WTC11 (cell line): ENCODE data around the gene SLC36A1. TPM values are rescaled to one million over a fixed set of nuclear protein-coding genes. Genes with fewer than 3 reads are reported as not detected.
"Not testable (repeated sequence)": the region's sequence is repeated elsewhere in the genome, so short reads cannot be mapped to it uniquely, and the experiment has no call there.

ENCODE experiments used
- ATAC-seq: fragments of 200-7000 bp; cut with Tn5 transposase; 2 replicates; pipeline ENCODE4 v1.10.0; 2021; ENCODE audit warnings: mild to moderate bottlenecking, moderate library complexity
- CTCF ChIA-PET: fragments of 300-600 bp; sonication (Branson Sonifier 250); formaldehyde crosslinking; loops from one replicate; lab custom pipeline; 2021; ENCODE audit warnings: antibody characterized with exemption; lab: Charles Lee
- POLR2A ChIA-PET: fragments of 350-600 bp; sonication (Branson Sonifier 250); formaldehyde crosslinking; loops from one replicate; lab custom pipeline; 2021; ENCODE audit warnings: antibody characterized with exemption; lab: Charles Lee
- DNase-seq: peaks from one replicate; pipeline ENCODE4 v3.0.0; 2021; ENCODE audit warnings: low spot score
- H3K27ac Mint-ChIP-seq: 2 replicates; pipeline ENCODE4 v1.8.0; 2021; ENCODE audit warnings: mixed read lengths
- H3K27me3 Mint-ChIP-seq: 2 replicates; pipeline ENCODE4 v1.8.0; 2021; ENCODE audit warnings: low read depth, mild to moderate bottlenecking, moderate library complexity, mixed read lengths
- H3K36me3 Mint-ChIP-seq: 2 replicates; pipeline ENCODE4 v1.8.0; 2021; ENCODE audit warnings: mixed read lengths
- H3K4me1 Mint-ChIP-seq: 2 replicates; pipeline ENCODE4 v1.8.0; 2022; ENCODE audit warnings: mixed read lengths
- H3K4me3 Mint-ChIP-seq: 2 replicates; pipeline ENCODE4 v1.8.0; 2021; ENCODE audit warnings: mild to moderate bottlenecking, moderate library complexity, mixed read lengths
- H3K9me3 Mint-ChIP-seq: 2 replicates; pipeline ENCODE4 v1.8.0; 2021; ENCODE audit warnings: mixed read lengths
- ATF1 ChIP-seq: sonication (generic); formaldehyde crosslinking; IDR thresholded peaks from 2 replicates; pipeline ENCODE4 v1.8.1; 2023; ENCODE audit warnings: mild to moderate bottlenecking, moderate library complexity, missing genetic modification reagents
- ELF4 ChIP-seq: sonication (generic); formaldehyde crosslinking; IDR thresholded peaks from 2 replicates; pipeline ENCODE4 v1.8.1; 2022; ENCODE audit warnings: low read depth, mild to moderate bottlenecking, moderate library complexity, missing genetic modification reagents
- FOXK1 ChIP-seq: sonication (generic); formaldehyde crosslinking; IDR thresholded peaks from 2 replicates; pipeline ENCODE4 v1.8.0; 2022; ENCODE audit warnings: mild to moderate bottlenecking, moderate library complexity, missing genetic modification reagents
- MYBL2 ChIP-seq: sonication (generic); formaldehyde crosslinking; IDR thresholded peaks from 2 replicates; pipeline ENCODE4 v1.8.1; 2023; ENCODE audit warnings: mild to moderate bottlenecking, moderate library complexity, missing genetic modification reagents
- NR3C1 ChIP-seq: sonication (generic); formaldehyde crosslinking; conservative IDR thresholded peaks from 2 replicates; pipeline ENCODE4 v1.8.1; 2023; ENCODE audit warnings: low read depth, mild to moderate bottlenecking, missing genetic modification reagents
- TEAD1 ChIP-seq: sonication (generic); formaldehyde crosslinking; IDR thresholded peaks from 2 replicates; pipeline ENCODE4 v1.8.0; 2022; ENCODE audit warnings: mild to moderate bottlenecking, missing genetic modification reagents
- total RNA-seq: library from RNA; stranded (reverse); gene quantifications from 3 replicates; pipeline ENCODE4 v1.2.3, GENCODE V29; 2021
- TF ChIP-seq, protein P1 (sequence below): sonication (generic); formaldehyde crosslinking; IDR thresholded peaks from 2 replicates; pipeline ENCODE4 v1.8.0; 2023; ENCODE audit warnings: mild to moderate bottlenecking, missing genetic modification reagents
- TF ChIP-seq, protein P2 (sequence below): sonication (generic); formaldehyde crosslinking; IDR thresholded peaks from 2 replicates; pipeline ENCODE4 v1.8.0; 2022; ENCODE audit warnings: mild to moderate bottlenecking, missing genetic modification reagents
- TF ChIP-seq, protein P3 (sequence below): fragments of 250-450 bp; sonication (Bioruptor Pico); IDR thresholded peaks from 2 replicates; pipeline ENCODE4 v1.9.0; 2021; ENCODE audit warnings: mild to moderate bottlenecking
- TF ChIP-seq, protein P4 (sequence below): fragments of 250-450 bp; sonication (Bioruptor Pico); conservative IDR thresholded peaks from 2 replicates; pipeline ENCODE4 v1.9.0; 2021; ENCODE audit warnings: mild to moderate bottlenecking
- TF ChIP-seq, protein P5 (sequence below): sonication (generic); formaldehyde crosslinking; IDR thresholded peaks from 2 replicates; pipeline ENCODE4 v1.8.1; 2022; ENCODE audit warnings: missing genetic modification reagents, borderline replicate concordance
- TF ChIP-seq, protein P6 (sequence below): sonication (generic); formaldehyde crosslinking; IDR thresholded peaks from 2 replicates; pipeline ENCODE4 v1.8.0; 2022; ENCODE audit warnings: mild to moderate bottlenecking, missing genetic modification reagents

Gene SLC36A1
- total RNA-seq, 1 experiment from 2014 or later: 12.2 TPM

DNA sequence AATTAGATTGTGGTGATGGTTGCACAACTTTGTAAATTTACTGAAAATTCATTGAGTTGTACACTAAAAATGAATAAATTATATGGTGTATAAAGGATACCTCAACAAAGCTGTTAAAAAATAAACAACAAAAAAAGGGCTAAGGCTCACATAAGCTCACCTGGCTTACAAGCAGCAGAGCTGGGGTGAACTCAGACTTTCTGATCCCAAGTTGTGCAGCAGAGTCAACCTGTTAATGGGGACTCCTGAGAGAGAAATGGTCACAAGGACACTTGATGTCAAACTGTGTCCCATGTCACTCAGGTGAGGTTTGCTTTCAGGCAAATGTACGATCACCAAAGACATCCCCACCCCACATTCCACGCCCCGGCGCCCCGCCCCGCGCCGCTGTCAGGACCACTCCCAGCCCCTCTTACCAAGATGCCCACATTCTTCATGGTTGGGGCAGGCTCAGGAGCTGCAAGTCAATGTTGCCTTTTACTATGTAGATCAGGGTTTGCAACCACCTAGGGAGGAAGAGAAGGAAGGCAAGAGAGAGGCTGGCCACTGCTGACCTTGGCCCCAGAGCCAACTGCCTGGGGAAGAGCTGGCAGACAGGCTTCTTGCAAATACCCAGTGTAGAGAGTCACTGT, 22.4 kb upstream of the SLC36A1 start:
- DNase-seq: peak; percentile 75
- no peak overlapping the region; the same call in 1 of the 2 replicates for H3K27ac Mint-ChIP-seq
- CTCF ChIA-PET: interaction anchor here (0.9 to 1.4 kb wide), 9 partner anchors 21 to 260 kb away, joined by 3 to 10 read pairs (median 4); partner anchors contain the start of gene SLC36A1

DNA sequence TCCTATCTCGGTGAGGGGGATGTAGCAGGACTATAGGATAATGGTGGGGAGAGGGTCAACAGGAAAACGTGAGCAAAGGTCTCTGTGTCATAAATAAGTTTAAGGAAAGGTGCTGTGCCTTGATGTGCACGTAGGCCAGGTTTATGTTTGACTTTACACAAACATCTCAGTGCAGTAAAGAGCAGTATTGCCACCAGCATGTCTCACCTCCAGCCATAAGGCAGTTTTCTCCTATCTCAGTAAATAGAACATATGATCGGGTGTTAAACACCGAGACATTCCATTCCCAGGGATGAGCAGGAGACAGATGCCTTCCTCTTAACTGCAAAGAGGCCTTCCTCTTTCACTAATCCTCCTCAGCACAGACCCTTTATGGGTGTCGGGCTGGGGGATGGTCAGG, 21.1 kb upstream of the SLC36A1 start:
- POLR2A ChIA-PET, H3K9me3 Mint-ChIP-seq, DNase-seq, H3K4me3 Mint-ChIP-seq, H3K36me3 Mint-ChIP-seq, ATAC-seq, CTCF ChIA-PET, H3K27me3 Mint-ChIP-seq, H3K27ac Mint-ChIP-seq: not testable (repeated sequence)
- peaks cover 23% of the 10 kb centered on the region for H3K4me1 Mint-ChIP-seq

More for the DNA sequence above, 22.4 kb upstream of the SLC36A1 start:
- Mint-ChIP-seq H3K27me3 (no peaks in the 10 kb centered on the region; the same call in 1 of the 2 replicates), H3K9me3 (peaks cover 9% of the 10 kb centered on the region), H3K36me3 (no peaks in the 10 kb centered on the region), H3K4me1 (peaks cover 23% of the 10 kb centered on the region), H3K4me3 (no peak overlapping the region)
- ATAC-seq: peak; percentile 99
- no peak for TF ChIP-seq MYBL2 (CRISPR knock-in tag)
- TF ChIP-seq NR3C1 (CRISPR knock-in tag): no peak
- TF ChIP-seq, protein P1, sequence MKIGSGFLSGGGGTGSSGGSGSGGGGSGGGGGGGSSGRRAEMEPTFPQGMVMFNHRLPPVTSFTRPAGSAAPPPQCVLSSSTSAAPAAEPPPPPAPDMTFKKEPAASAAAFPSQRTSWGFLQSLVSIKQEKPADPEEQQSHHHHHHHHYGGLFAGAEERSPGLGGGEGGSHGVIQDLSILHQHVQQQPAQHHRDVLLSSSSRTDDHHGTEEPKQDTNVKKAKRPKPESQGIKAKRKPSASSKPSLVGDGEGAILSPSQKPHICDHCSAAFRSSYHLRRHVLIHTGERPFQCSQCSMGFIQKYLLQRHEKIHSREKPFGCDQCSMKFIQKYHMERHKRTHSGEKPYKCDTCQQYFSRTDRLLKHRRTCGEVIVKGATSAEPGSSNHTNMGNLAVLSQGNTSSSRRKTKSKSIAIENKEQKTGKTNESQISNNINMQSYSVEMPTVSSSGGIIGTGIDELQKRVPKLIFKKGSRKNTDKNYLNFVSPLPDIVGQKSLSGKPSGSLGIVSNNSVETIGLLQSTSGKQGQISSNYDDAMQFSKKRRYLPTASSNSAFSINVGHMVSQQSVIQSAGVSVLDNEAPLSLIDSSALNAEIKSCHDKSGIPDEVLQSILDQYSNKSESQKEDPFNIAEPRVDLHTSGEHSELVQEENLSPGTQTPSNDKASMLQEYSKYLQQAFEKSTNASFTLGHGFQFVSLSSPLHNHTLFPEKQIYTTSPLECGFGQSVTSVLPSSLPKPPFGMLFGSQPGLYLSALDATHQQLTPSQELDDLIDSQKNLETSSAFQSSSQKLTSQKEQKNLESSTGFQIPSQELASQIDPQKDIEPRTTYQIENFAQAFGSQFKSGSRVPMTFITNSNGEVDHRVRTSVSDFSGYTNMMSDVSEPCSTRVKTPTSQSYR (CRISPR knock-in tag): no peak
- TF ChIP-seq ATF1 (CRISPR knock-in tag): no peak
- TF ChIP-seq TEAD1 (CRISPR knock-in tag): peak; percentile 55; the same call in 1 of the 2 replicates
- TF ChIP-seq, protein P2, sequence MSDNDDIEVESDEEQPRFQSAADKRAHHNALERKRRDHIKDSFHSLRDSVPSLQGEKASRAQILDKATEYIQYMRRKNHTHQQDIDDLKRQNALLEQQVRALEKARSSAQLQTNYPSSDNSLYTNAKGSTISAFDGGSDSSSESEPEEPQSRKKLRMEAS (CRISPR knock-in tag): no peak
- TF ChIP-seq, protein P3, sequence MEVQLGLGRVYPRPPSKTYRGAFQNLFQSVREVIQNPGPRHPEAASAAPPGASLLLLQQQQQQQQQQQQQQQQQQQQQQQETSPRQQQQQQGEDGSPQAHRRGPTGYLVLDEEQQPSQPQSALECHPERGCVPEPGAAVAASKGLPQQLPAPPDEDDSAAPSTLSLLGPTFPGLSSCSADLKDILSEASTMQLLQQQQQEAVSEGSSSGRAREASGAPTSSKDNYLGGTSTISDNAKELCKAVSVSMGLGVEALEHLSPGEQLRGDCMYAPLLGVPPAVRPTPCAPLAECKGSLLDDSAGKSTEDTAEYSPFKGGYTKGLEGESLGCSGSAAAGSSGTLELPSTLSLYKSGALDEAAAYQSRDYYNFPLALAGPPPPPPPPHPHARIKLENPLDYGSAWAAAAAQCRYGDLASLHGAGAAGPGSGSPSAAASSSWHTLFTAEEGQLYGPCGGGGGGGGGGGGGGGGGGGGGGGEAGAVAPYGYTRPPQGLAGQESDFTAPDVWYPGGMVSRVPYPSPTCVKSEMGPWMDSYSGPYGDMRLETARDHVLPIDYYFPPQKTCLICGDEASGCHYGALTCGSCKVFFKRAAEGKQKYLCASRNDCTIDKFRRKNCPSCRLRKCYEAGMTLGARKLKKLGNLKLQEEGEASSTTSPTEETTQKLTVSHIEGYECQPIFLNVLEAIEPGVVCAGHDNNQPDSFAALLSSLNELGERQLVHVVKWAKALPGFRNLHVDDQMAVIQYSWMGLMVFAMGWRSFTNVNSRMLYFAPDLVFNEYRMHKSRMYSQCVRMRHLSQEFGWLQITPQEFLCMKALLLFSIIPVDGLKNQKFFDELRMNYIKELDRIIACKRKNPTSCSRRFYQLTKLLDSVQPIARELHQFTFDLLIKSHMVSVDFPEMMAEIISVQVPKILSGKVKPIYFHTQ (CRISPR knock-in tag): no peak
- TF ChIP-seq, protein P4, sequence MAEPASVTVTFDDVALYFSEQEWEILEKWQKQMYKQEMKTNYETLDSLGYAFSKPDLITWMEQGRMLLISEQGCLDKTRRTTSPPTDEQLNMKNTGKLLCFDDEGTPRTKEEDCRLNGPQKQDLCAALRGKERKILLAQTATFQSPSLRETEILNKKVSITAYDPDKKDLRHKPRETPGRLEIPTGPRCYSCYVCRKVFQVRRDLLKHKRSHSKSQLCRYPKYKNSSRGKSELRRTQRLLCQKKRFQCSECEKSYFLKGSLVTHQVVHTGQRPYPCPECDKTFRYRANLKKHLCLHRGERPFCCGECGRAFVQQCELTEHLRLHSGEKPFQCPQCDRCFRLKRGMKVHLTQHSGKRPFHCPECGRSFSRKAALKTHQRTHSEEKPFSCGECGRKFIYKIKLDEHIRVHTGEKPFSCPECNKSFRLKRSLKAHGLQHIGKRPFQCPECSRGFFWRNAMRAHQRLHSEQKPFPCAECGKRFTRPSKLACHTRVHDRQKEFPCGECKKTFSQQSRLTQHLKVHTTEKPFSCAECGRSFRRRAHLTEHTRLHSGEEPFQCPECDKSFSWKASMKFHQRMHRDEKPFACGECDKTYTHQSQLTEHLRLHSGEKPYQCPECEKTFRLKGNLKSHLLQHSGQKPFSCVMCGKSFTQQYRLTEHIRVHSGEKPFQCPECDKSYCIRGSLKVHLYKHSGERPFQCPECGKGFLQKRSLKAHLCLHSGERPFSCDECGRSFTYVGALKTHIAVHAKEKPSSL (CRISPR knock-in tag): no peak
- TF ChIP-seq, protein P5, sequence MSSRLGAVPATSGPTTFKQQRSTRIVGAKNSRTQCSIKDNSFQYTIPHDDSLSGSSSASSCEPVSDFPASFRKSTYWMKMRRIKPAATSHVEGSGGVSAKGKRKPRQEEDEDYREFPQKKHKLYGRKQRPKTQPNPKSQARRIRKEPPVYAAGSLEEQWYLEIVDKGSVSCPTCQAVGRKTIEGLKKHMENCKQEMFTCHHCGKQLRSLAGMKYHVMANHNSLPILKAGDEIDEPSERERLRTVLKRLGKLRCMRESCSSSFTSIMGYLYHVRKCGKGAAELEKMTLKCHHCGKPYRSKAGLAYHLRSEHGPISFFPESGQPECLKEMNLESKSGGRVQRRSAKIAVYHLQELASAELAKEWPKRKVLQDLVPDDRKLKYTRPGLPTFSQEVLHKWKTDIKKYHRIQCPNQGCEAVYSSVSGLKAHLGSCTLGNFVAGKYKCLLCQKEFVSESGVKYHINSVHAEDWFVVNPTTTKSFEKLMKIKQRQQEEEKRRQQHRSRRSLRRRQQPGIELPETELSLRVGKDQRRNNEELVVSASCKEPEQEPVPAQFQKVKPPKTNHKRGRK (CRISPR knock-in tag): no peak
- POLR2A ChIA-PET: no interaction called here

DNA sequence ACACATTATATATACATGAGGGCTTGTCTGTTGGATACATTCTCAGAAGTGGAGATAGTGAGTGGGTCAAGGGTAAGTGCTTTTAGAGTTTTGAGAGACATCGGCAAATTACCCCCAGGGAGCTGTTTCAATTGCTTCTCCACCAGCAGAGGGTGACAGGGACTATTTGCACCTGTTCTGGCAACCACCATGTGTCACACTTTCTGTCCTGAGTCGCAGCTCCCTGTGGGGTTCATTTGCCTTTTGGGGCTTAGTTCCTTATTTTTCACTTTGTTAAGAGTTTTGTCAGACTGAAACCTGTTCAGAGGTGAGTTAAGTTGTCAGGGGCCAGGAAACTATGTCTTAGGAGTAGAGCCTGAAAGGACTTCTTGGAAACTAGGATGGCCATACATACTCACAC, 20.1 kb upstream of the SLC36A1 start:
- no peaks in the 10 kb centered on the region for H3K36me3 Mint-ChIP-seq
- ChIA-PET CTCF (interaction anchor here (0.7 to 1.3 kb wide), 5 partner anchors 11 to 225 kb away, joined by 4 to 7 read pairs (median 5); partner anchors contain the start of gene SLC36A1), POLR2A (no interaction called here)
- H3K4me3 Mint-ChIP-seq: no peak overlapping the region
- DNase-seq (no peak), ATAC-seq (no peak)
- H3K27ac Mint-ChIP-seq: no peak overlapping the region
- no peaks in the 10 kb centered on the region; the same call in 1 of the 2 replicates for H3K27me3 Mint-ChIP-seq
- peaks cover 23% of the 10 kb centered on the region for H3K4me1 Mint-ChIP-seq
- peaks cover 5% of the 10 kb centered on the region; the same call in 1 of the 2 replicates for H3K9me3 Mint-ChIP-seq
- TF ChIP-seq, protein P6, sequence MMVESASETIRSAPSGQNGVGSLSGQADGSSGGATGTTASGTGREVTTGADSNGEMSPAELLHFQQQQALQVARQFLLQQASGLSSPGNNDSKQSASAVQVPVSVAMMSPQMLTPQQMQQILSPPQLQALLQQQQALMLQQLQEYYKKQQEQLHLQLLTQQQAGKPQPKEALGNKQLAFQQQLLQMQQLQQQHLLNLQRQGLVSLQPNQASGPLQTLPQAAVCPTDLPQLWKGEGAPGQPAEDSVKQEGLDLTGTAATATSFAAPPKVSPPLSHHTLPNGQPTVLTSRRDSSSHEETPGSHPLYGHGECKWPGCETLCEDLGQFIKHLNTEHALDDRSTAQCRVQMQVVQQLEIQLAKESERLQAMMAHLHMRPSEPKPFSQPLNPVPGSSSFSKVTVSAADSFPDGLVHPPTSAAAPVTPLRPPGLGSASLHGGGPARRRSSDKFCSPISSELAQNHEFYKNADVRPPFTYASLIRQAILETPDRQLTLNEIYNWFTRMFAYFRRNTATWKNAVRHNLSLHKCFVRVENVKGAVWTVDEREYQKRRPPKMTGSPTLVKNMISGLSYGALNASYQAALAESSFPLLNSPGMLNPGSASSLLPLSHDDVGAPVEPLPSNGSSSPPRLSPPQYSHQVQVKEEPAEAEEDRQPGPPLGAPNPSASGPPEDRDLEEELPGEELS (CRISPR knock-in tag): no peak
- no peak for TF ChIP-seq FOXK1 (CRISPR knock-in tag)
- no peak for TF ChIP-seq ELF4 (CRISPR knock-in tag)
- TF ChIP-seq, protein P5 (CRISPR knock-in tag): no peak
- TF ChIP-seq, protein P3 (CRISPR knock-in tag): no peak
